Mesothelial cell of epicardium (in vitro differentiated cells): ENCODE results near the gene NBEA. TPM values are rescaled to one million over a fixed set of nuclear protein-coding genes. Genes with fewer than 3 reads are reported as not detected.

ENCODE experiments used
- DNase-seq, 2 experiments: peaks; one replicate each; pipeline ENCODE4 v3.0.0; 2021; ENCODE audit warnings: low spot score in 2 of 2; ENCODE audit not compliant: unreplicated experiment in 2 of 2
- H3K27ac Mint-ChIP-seq: 2 replicates; pipeline ENCODE4 v1.8.0; 2021; ENCODE audit warnings: mixed read lengths
- H3K27me3 Mint-ChIP-seq: 2 replicates; pipeline ENCODE4 v1.8.0; 2021; ENCODE audit warnings: low read depth, mixed read lengths
- H3K36me3 Mint-ChIP-seq: 2 replicates; pipeline ENCODE4 v1.8.0; 2021; ENCODE audit warnings: mixed read lengths
- H3K4me1 Mint-ChIP-seq: 2 replicates; pipeline ENCODE4 v1.8.0; 2021; ENCODE audit warnings: mixed read lengths
- H3K4me3 Mint-ChIP-seq: 2 replicates; pipeline ENCODE4 v1.8.0; 2021; ENCODE audit warnings: mild to moderate bottlenecking, moderate library complexity, mixed read lengths
- H3K9me3 Mint-ChIP-seq: 2 replicates; pipeline ENCODE4 v1.8.0; 2021; ENCODE audit warnings: mixed read lengths
- CTCF ChIP-seq: fragments of 200-600 bp; sonication (generic); IDR thresholded peaks from one replicate; pipeline ENCODE4 v1.5.0; 2021; ENCODE audit warnings: antibody characterized with exemption; ENCODE audit not compliant: unreplicated experiment
- total RNA-seq: library from RNA; stranded (reverse); gene quantifications from 3 replicates; pipeline ENCODE4 v1.2.1, GENCODE V29; 2021

The NBEA gene
- total RNA-seq, 1 donor from 2014 or later: 32.8 TPM

- no peak overlapping the region for H3K27ac Mint-ChIP-seq
- H3K27me3 Mint-ChIP-seq: no peaks in the 10 kb centered on the region
- no peaks in the 10 kb centered on the region for H3K4me1 Mint-ChIP-seq
- no peak for TF ChIP-seq CTCF
- peaks cover 11% of the 10 kb centered on the region for H3K9me3 Mint-ChIP-seq
- no peak overlapping the region for H3K4me3 Mint-ChIP-seq
- H3K36me3 Mint-ChIP-seq: peaks cover 22% of the 10 kb centered on the region
- no peak for DNase-seq
These were observed 283.1 kb downstream of the NBEA start for GRCh38 chr13:35225159-35225558.

- H3K36me3 Mint-ChIP-seq: peaks cover 18% of the 10 kb centered on the region
- no peak for DNase-seq
- TF ChIP-seq CTCF: no peak
- H3K27ac Mint-ChIP-seq: no peak overlapping the region
- no peaks in the 10 kb centered on the region for H3K27me3 Mint-ChIP-seq
- H3K9me3 Mint-ChIP-seq: peaks cover 7% of the 10 kb centered on the region
- H3K4me1 Mint-ChIP-seq: no peaks in the 10 kb centered on the region
- no peak overlapping the region for H3K4me3 Mint-ChIP-seq
These were observed 283.5 kb downstream of the NBEA start for GRCh38 chr13:35225582-35225981.

GRCh38 chr13:35228536-35228935 lies 286.5 kb downstream of the NBEA start:
- peaks cover 8% of the 10 kb centered on the region for H3K36me3 Mint-ChIP-seq
- peaks cover 3% of the 10 kb centered on the region for H3K9me3 Mint-ChIP-seq
- no peak for TF ChIP-seq CTCF
- no peak overlapping the region for H3K4me3 Mint-ChIP-seq
- H3K4me1 Mint-ChIP-seq: no peaks in the 10 kb centered on the region
- H3K27ac Mint-ChIP-seq: no peak overlapping the region
- DNase-seq: no peak
- H3K27me3 Mint-ChIP-seq: no peaks in the 10 kb centered on the region

- no peaks in the 10 kb centered on the region for H3K36me3 Mint-ChIP-seq
- no peaks in the 10 kb centered on the region for H3K4me1 Mint-ChIP-seq
- no peak for DNase-seq
- no peaks in the 10 kb centered on the region for H3K9me3 Mint-ChIP-seq
- no peak overlapping the region for H3K4me3 Mint-ChIP-seq
- no peaks in the 10 kb centered on the region for H3K27me3 Mint-ChIP-seq
- TF ChIP-seq CTCF: no peak
- H3K27ac Mint-ChIP-seq: no peak overlapping the region
These were observed 289.4 kb downstream of the NBEA start for GRCh38 chr13:35231426-35231825.

- no peak overlapping the region for H3K4me3 Mint-ChIP-seq
- no peak for TF ChIP-seq CTCF
- no peak for DNase-seq
- H3K27me3 Mint-ChIP-seq: no peaks in the 10 kb centered on the region
- peaks cover 17% of the 10 kb centered on the region for H3K36me3 Mint-ChIP-seq
- H3K4me1 Mint-ChIP-seq: peaks cover 4% of the 10 kb centered on the region
- peaks cover 14% of the 10 kb centered on the region for H3K9me3 Mint-ChIP-seq
- no peak overlapping the region for H3K27ac Mint-ChIP-seq
These were observed 296.2 kb downstream of the NBEA start for GRCh38 chr13:35238274-35238673.
